ENCODE measurements around the gene DOK4. TPM values are rescaled to one million over a fixed set of nuclear protein-coding genes. Genes with fewer than 3 reads are reported as not detected.

DOK4 gene
- total RNA-seq, 1 experiment from 2014 or later = 3.4 TPM

GRCh38 chr16:57509231-57509923, 23.1 kb upstream of the DOK4 start:
- H4K20me1 ChIP-seq (ENCODE audit: insufficient read depth, low read depth, low read length) = no peaks in the 10 kb centered on the region
- H3K4me2 ChIP-seq (ENCODE audit: low read depth, low read length, poor library complexity, severe bottlenecking) = no peak overlapping the region
- no peak for DNase-seq
- H3K9ac ChIP-seq (ENCODE audit: low read length) = no peak overlapping the region
- H3K27me3 ChIP-seq (ENCODE audit: low read length) = no peaks in the 10 kb centered on the region
- no peaks in the 10 kb centered on the region for H3K9me3 ChIP-seq (ENCODE audit: low read length)
- no peaks in the 10 kb centered on the region for H3K36me3 ChIP-seq (ENCODE audit: insufficient read depth, low read length)
- no peak overlapping the region for H3K4me3 ChIP-seq (ENCODE audit: low read length)
- H3K27ac ChIP-seq (ENCODE audit: low read length) = no peak overlapping the region
- no peaks in the 10 kb centered on the region for H3K79me2 ChIP-seq (ENCODE audit: low read length)
- H3K9me2 ChIP-seq (replicated peaks; ENCODE audit: insufficient read depth, low read length) = no peaks in the 10 kb centered on the region
- H3K4me1 ChIP-seq (ENCODE audit: low read length) = no peaks in the 10 kb centered on the region
- H2AFZ ChIP-seq (ENCODE audit: low read length) = no peak overlapping the region

GRCh38 chr16:57508035-57508425, 21.7 kb upstream of the DOK4 start:
- Histone ChIP-seq H3K9me2 (replicated peaks; ENCODE audit: insufficient read depth, low read length) (no peaks in the 10 kb centered on the region), H3K36me3 (ENCODE audit: insufficient read depth, low read length) (no peaks in the 10 kb centered on the region), H2AFZ (ENCODE audit: low read length) (no peak overlapping the region), H3K79me2 (ENCODE audit: low read length) (no peaks in the 10 kb centered on the region), H3K4me3 (ENCODE audit: low read length) (no peak overlapping the region), H3K9ac (ENCODE audit: low read length) (no peak overlapping the region), H3K4me1 (ENCODE audit: low read length) (no peaks in the 10 kb centered on the region), H3K4me2 (ENCODE audit: low read depth, low read length, poor library complexity, severe bottlenecking) (no peak overlapping the region), H4K20me1 (ENCODE audit: insufficient read depth, low read depth, low read length) (no peaks in the 10 kb centered on the region), H3K9me3 (ENCODE audit: low read length) (no peaks in the 10 kb centered on the region), H3K27ac (ENCODE audit: low read length) (no peak overlapping the region), H3K27me3 (ENCODE audit: low read length) (no peaks in the 10 kb centered on the region)
- DNase-seq = no peak

- DNase-seq = no peak
- Histone ChIP-seq H3K27ac (ENCODE audit: low read length) (no peak overlapping the region), H3K36me3 (ENCODE audit: insufficient read depth, low read length) (no peaks in the 10 kb centered on the region), H3K9me3 (ENCODE audit: low read length) (no peaks in the 10 kb centered on the region), H3K9ac (ENCODE audit: low read length) (no peak overlapping the region), H3K9me2 (replicated peaks; ENCODE audit: insufficient read depth, low read length) (no peaks in the 10 kb centered on the region), H4K20me1 (ENCODE audit: insufficient read depth, low read depth, low read length) (no peaks in the 10 kb centered on the region), H3K79me2 (ENCODE audit: low read length) (no peaks in the 10 kb centered on the region), H3K27me3 (ENCODE audit: low read length) (no peaks in the 10 kb centered on the region), H3K4me2 (ENCODE audit: low read depth, low read length, poor library complexity, severe bottlenecking) (no peak overlapping the region), H3K4me1 (ENCODE audit: low read length) (no peaks in the 10 kb centered on the region), H2AFZ (ENCODE audit: low read length) (no peak overlapping the region), H3K4me3 (ENCODE audit: low read length) (no peak overlapping the region)
Observed at GRCh38 chr16:57507136-57508034, 21.1 kb upstream of the DOK4 start.

- Histone ChIP-seq H3K4me2 (ENCODE audit: low read depth, low read length, poor library complexity, severe bottlenecking) (no peak overlapping the region), H4K20me1 (ENCODE audit: insufficient read depth, low read depth, low read length) (no peaks in the 10 kb centered on the region), H3K9me2 (replicated peaks; ENCODE audit: insufficient read depth, low read length) (no peaks in the 10 kb centered on the region), H3K4me1 (ENCODE audit: low read length) (no peaks in the 10 kb centered on the region), H3K27ac (ENCODE audit: low read length) (no peak overlapping the region), H3K27me3 (ENCODE audit: low read length) (no peaks in the 10 kb centered on the region), H2AFZ (ENCODE audit: low read length) (no peak overlapping the region), H3K79me2 (ENCODE audit: low read length) (no peaks in the 10 kb centered on the region), H3K9me3 (ENCODE audit: low read length) (no peaks in the 10 kb centered on the region), H3K4me3 (ENCODE audit: low read length) (no peak overlapping the region), H3K36me3 (ENCODE audit: insufficient read depth, low read length) (no peaks in the 10 kb centered on the region), H3K9ac (ENCODE audit: low read length) (no peak overlapping the region)
- no peak for DNase-seq
Observed at GRCh38 chr16:57505169-57505568, 18.9 kb upstream of the DOK4 start.

GRCh38 chr16:57504491-57504890, 18.2 kb upstream of the DOK4 start:
- Histone ChIP-seq H3K27ac (ENCODE audit: low read length) (no peak overlapping the region), H4K20me1 (ENCODE audit: insufficient read depth, low read depth, low read length) (no peaks in the 10 kb centered on the region), H3K9me2 (replicated peaks; ENCODE audit: insufficient read depth, low read length) (no peaks in the 10 kb centered on the region), H3K4me1 (ENCODE audit: low read length) (no peaks in the 10 kb centered on the region), H3K9ac (ENCODE audit: low read length) (no peak overlapping the region), H3K4me3 (ENCODE audit: low read length) (no peak overlapping the region), H3K27me3 (ENCODE audit: low read length) (no peaks in the 10 kb centered on the region), H3K9me3 (ENCODE audit: low read length) (no peaks in the 10 kb centered on the region), H3K36me3 (ENCODE audit: insufficient read depth, low read length) (no peaks in the 10 kb centered on the region), H3K79me2 (ENCODE audit: low read length) (no peaks in the 10 kb centered on the region), H3K4me2 (ENCODE audit: low read depth, low read length, poor library complexity, severe bottlenecking) (no peak overlapping the region), H2AFZ (ENCODE audit: low read length) (no peak overlapping the region)
- no peak for DNase-seq

- no peaks in the 10 kb centered on the region for H3K9me2 ChIP-seq (replicated peaks; ENCODE audit: insufficient read depth, low read length)
- no peaks in the 10 kb centered on the region for H3K4me1 ChIP-seq (ENCODE audit: low read length)
- H3K27ac ChIP-seq (ENCODE audit: low read length) = no peak overlapping the region
- no peak overlapping the region for H3K9ac ChIP-seq (ENCODE audit: low read length)
- H3K9me3 ChIP-seq (ENCODE audit: low read length) = no peaks in the 10 kb centered on the region
- no peaks in the 10 kb centered on the region for H3K36me3 ChIP-seq (ENCODE audit: insufficient read depth, low read length)
- no peaks in the 10 kb centered on the region for H3K27me3 ChIP-seq (ENCODE audit: low read length)
- DNase-seq = no peak
- no peaks in the 10 kb centered on the region for H4K20me1 ChIP-seq (ENCODE audit: insufficient read depth, low read depth, low read length)
- no peak overlapping the region for H3K4me3 ChIP-seq (ENCODE audit: low read length)
- H3K79me2 ChIP-seq (ENCODE audit: low read length) = no peaks in the 10 kb centered on the region
- H3K4me2 ChIP-seq (ENCODE audit: low read depth, low read length, poor library complexity, severe bottlenecking) = no peak overlapping the region
- H2AFZ ChIP-seq (ENCODE audit: low read length) = no peak overlapping the region
Observed at GRCh38 chr16:57504001-57504400, 17.7 kb upstream of the DOK4 start.

GRCh38 chr16:57503366-57503765, 17.1 kb upstream of the DOK4 start:
- H3K9me2 ChIP-seq (replicated peaks; ENCODE audit: insufficient read depth, low read length) = no peaks in the 10 kb centered on the region
- H2AFZ ChIP-seq (ENCODE audit: low read length) = no peak overlapping the region
- no peaks in the 10 kb centered on the region for H3K4me1 ChIP-seq (ENCODE audit: low read length)
- no peak for DNase-seq
- no peaks in the 10 kb centered on the region for H3K9me3 ChIP-seq (ENCODE audit: low read length)
- H3K9ac ChIP-seq (ENCODE audit: low read length) = no peak overlapping the region
- no peaks in the 10 kb centered on the region for H3K79me2 ChIP-seq (ENCODE audit: low read length)
- no peak overlapping the region for H3K4me2 ChIP-seq (ENCODE audit: low read depth, low read length, poor library complexity, severe bottlenecking)
- no peak overlapping the region for H3K27ac ChIP-seq (ENCODE audit: low read length)
- no peaks in the 10 kb centered on the region for H4K20me1 ChIP-seq (ENCODE audit: insufficient read depth, low read depth, low read length)
- no peaks in the 10 kb centered on the region for H3K36me3 ChIP-seq (ENCODE audit: insufficient read depth, low read length)
- H3K4me3 ChIP-seq (ENCODE audit: low read length) = no peak overlapping the region
- H3K27me3 ChIP-seq (ENCODE audit: low read length) = no peaks in the 10 kb centered on the region

GRCh38 chr16:57502048-57502775, 15.9 kb upstream of the DOK4 start:
- H3K9me3 ChIP-seq (ENCODE audit: low read length) = no peaks in the 10 kb centered on the region
- no peak overlapping the region for H3K27ac ChIP-seq (ENCODE audit: low read length)
- no peaks in the 10 kb centered on the region for H3K9me2 ChIP-seq (replicated peaks; ENCODE audit: insufficient read depth, low read length)
- no peaks in the 10 kb centered on the region for H3K4me1 ChIP-seq (ENCODE audit: low read length)
- H3K9ac ChIP-seq (ENCODE audit: low read length) = no peak overlapping the region
- no peaks in the 10 kb centered on the region for H3K27me3 ChIP-seq (ENCODE audit: low read length)
- DNase-seq = no peak
- no peaks in the 10 kb centered on the region for H3K79me2 ChIP-seq (ENCODE audit: low read length)
- no peak overlapping the region for H3K4me2 ChIP-seq (ENCODE audit: low read depth, low read length, poor library complexity, severe bottlenecking)
- no peak overlapping the region for H3K4me3 ChIP-seq (ENCODE audit: low read length)
- no peaks in the 10 kb centered on the region for H3K36me3 ChIP-seq (ENCODE audit: insufficient read depth, low read length)
- H2AFZ ChIP-seq (ENCODE audit: low read length) = no peak overlapping the region
- H4K20me1 ChIP-seq (ENCODE audit: insufficient read depth, low read depth, low read length) = no peaks in the 10 kb centered on the region

Measured in Karpas-422 (cell line).